PC-3 (cell line): ENCODE measurements around the gene ATM.

ENCODE experiments used
- CTCF ChIP-seq: fragments of 300-600 bp; sonication (generic); conservative IDR thresholded peaks from 2 replicates; pipeline ENCODE4 v1.5.1; 2017; ENCODE audit warnings: antibody characterized with exemption, low read depth, mild to moderate bottlenecking, low read length
- EZH2 ChIP-seq: fragments of 300-600 bp; sonication (generic); IDR thresholded peaks from one replicate; pipeline ENCODE4 v1.6.1; 2017; ENCODE audit warnings: antibody characterized with exemption, mild to moderate bottlenecking, low read length; ENCODE audit not compliant: unreplicated experiment
- EZH2phosphoT487 ChIP-seq: fragments of 300-600 bp; sonication (generic); IDR thresholded peaks from 2 replicates; pipeline ENCODE4 v1.6.1; 2018; ENCODE audit warnings: mild to moderate bottlenecking, antibody characterized with exemption, low read length, borderline replicate concordance

DNA sequence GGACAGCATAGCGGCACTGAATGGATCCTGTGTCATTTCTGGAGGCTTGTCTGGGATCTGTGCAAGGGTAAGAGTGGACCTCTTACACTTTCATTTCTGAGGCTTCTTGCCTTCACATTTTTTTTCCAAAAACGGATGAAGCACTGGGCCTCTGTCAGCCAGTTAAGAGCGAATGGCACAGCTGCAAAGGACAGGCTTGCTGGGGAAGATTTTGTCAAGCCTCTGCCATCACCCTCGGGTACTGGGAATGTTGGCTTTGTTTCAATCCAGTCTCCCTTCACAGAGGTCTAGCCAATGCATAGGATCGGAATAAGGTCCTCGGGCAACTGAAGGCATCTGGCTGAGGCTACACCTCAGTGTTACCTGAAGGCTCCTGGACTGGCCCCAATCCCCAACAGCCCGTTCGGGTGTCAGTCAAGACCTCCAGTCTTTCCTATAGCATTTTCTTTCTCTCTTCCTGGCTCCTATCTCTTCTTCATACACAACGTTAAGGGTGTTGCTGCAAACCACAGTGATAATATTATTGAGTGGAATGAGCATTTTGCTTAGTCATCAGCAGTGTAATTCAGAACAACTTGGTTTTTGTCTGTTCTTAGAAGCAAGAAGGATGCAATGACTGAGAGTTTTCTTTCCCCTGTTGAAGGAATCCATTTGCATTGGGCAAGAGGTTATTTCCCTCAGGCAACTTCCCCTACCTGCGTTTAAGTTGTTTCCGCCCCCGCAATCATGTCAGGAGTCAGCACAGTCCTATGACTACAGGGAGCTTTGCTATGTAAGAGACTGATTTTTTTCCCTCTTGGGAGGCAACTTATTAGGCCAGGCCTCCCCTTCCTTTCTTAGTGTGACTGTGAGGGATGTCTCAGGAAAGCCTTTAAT, 23.2 kb upstream of the ATM start:
- TF ChIP-seq CTCF (no peak), EZH2phosphoT487 (no peak), EZH2 (no peak)
